Stimulated activated CD8-positive, alpha-beta memory T cell treated with anti-CD3 and anti-CD28 coated beads, Interleukin-4, amount 100 ng/mL, for 24 hours (primary cell): ENCODE results near the gene FHIT.

Source experiments
- DNase-seq: peaks from one replicate; pipeline ENCODE4 v3.0.0-alpha.2; 2020; ENCODE audit warnings: low read depth

FHIT gene

GRCh38 chr3:59764171-59764570, 1487.1 kb downstream of the FHIT start:
- DNase-seq, result no peak

DNA sequence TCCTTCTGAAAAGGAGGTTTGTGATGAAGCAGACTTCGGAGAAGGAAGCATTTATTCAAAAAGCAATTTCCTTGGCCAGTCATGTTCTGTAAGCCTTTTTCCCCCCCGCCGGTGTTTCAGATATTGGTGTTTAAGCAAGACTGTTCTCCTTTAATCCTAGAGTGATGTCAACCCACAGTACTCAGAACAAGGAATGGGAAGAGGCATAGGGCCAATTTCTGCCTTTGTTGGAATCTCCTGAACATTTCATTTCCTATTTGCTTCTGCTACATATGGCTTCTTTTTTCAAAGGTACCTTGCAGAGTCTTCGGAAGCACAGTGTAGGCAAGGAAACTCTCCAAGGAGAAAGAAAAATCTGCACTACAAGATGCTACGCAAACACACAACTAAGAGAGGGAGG, 1488.3 kb downstream of the FHIT start:
- DNase-seq, result no peak

DNA sequence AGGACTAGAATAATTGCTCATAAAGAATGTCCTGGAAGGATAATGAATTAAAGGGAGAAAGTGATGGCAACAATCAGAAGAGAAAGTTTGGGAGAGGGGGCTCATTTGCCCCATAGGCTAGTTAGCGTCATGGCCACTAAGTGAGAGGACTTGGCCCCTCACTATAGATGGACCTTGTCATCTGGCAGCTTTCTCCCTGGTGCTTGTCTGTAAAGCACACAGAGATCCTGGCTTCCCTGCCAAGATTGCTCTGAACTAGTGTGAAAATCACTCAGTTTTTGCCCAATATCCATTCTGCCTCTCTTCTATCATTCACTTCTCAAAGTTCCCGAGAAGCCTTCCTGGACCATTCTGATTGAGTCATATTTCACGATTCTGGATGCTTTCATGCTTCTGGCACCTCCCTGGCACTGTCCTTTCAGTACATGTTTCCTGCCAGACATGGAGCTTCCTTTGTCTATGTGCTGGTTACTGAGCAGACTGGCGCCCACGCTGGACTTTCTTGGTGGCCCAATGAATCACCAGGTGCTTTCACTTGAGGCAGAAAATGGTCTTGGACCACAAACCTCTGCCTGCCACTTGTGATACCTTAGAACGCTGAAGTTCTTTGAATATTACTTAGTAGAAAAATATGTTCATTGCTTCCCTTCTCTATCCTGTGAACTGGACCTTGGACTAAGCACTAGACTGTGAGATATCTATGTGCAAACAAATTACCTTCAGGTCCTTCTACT, 1491.8 kb downstream of the FHIT start:
- peak; percentile 34 for DNase-seq

GRCh38 chr3:59758672-59759071, 1492.6 kb downstream of the FHIT start:
- no peak for DNase-seq

DNA sequence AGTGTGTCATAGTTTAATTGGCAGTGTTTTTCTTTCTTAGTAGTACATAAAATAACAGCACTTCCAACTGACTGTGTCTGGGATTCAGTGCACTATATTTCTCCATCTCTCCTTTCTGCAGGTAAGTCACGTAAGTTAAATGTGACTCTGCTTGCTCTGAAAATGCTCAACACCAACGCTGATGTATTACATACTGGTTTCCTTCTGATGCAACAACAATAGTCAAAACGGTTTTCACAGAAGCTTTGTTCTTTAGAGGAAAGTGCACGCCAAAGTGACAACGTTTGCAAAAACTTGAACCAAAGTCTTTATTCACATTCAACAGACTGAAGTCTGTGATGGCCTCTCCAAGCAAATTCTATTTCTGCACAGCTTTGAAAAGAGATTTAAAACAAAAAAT, 1494.3 kb downstream of the FHIT start:
- no peak for DNase-seq

DNA sequence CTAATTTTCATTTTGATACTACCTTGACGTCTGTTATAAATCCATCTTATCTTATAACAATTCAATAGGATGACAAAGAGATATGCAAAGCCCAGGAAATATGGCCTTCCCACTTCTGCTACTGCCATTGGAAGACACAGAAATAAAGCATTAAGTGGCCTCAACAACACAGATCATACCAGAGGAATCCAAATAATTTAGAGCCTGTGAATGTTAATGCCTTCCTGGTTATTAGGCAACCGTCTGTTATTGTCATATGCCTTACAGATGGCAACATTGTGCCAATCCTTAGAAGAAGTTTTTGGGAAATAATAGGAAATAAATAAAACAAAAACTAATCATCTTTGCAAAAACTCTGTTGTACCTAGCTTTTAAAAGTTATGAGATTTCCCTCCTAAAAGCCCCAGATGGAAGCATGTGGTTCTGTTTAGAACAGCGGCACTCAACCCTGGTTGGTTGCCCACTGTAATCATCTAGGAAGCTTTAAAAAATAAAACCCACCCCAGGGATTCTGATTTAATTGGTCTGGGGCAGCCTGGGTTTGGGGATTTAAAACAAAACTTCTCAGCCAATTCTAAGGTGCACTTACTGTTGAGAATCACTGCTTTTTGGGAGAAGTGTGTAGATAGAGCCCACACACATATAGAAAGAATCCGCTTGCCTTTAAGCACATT, 1496.7 kb downstream of the FHIT start:
- no peak for DNase-seq

GRCh38 chr3:59753808-59754450, 1497.3 kb downstream of the FHIT start:
- no peak for DNase-seq

- DNase-seq, result no peak
These were observed 1498.3 kb downstream of the FHIT start for GRCh38 chr3:59752925-59753324.

DNA sequence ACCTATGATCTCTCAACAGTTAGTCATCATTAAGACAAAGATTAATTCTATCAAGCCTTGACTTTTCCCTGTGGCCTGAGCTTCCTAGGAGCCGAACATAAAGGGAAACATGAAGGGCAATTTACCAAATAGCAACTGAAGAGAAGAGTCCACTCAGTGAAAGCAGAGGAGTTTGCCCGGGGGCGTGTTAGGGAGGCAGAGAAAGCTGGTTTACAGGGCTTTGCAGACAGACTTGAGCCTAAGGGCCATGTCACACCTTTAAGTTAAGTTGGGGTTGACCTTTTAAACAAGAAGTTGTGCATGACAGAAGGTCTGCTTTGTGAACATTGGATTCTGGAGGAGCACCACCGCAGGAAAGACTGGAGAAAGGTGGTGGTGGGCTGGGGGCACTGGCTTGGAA, 1499.6 kb downstream of the FHIT start:
- DNase-seq, result no peak

- no peak for DNase-seq
These were observed 1500.9 kb downstream of the FHIT start for GRCh38 chr3:59750391-59750790.

DNA sequence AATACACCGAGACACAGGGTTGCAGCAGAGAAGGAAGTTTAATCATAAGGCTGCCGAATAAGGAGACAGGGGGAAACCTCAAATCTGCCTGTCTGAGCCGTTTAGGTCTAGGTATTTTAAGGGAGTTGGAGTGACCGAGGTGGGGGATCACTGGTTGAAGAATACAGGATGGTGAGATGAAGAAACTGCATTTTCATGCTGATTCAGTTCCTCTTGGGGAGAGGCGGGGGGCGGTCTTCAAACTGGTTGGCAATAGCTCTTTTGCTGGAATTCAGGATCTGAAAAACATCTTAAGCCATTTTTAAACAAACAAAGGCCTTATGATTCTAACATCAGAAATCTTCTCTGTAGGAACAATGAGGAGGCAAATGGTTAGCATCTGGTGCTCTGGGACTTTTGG, 1502.0 kb downstream of the FHIT start:
- no peak for DNase-seq

- no peak for DNase-seq
These were observed 1504.7 kb downstream of the FHIT start for GRCh38 chr3:59746585-59746984.

GRCh38 chr3:59737241-59737640, 1514.0 kb downstream of the FHIT start:
- no peak for DNase-seq

DNA sequence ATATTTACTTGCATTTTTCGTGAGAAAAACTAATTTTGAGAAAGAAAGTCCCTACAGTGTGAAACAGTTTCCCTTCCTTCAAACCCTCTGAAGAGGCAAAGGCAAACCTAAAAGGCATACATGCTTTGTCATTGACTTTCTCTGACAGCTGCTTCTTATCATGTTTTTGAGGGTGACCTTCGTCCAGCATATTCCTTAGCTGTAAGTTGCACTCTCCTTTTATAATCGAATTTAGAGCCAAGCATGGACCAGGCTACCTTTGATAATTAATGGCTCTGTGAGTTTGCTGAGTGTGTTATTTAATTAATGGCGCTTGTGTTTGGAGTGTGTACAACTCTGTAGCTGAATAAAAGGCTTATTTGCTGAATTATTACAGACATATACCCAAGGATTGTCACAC, 1517.2 kb downstream of the FHIT start:
- DNase-seq, result no peak

DNA sequence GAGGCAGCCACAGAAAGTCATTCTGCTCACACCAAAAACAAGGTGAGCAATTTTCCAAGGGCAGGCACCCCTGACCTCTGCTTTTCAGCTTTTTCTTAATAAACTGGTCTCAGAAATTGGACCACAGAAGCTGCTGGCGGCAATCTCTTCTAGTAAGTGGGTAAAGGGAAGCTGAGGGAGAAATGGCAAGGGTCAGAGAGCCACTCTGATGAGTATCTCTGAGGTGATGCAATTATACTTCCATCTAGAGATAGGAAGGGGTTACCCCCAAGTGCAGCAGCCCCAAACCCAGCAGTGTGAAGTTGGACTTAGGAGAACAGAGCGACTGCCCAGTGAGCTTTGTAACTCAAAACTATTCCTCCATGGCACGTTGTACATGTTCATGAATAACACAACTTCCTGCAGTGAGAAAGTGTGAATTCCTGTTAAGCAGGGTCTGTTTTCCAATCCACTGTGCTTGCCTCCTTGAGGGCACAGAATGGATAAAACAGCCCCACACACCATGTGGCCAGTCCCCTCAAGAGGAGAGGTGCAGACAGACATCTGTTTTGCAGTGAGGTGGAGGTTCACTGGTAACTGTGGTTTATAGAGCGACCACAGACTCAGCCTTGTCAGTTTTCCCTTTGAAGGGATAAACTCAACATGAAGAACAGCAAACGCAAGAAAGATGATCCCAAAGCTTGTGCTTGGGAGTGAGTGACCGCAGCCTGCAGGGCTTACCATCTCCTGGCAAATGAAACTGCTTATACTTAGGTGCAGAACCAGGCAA, 1518.0 kb downstream of the FHIT start:
- DNase-seq, result no peak

DNA sequence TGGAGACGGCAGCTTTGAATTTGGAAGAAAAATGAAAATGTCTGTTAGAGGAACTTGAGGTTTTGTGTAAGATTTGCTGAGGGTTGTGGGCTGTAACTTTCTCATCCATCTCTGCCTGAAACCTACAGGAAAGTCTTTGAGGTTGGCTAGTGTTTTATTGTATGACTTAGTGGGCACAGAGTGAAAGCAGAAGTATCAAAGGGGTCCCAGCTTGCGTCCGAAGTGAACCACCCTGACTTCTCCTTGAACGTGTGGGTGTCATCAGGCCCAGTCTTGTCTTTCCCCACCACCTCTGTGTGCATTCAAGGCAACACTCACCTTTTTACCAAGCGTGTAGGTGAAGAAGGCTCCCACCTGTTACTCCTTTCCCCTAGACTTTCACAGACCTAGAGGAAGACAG, 1519.3 kb downstream of the FHIT start:
- DNase-seq, result no peak

GRCh38 chr3:59730591-59730990, 1520.7 kb downstream of the FHIT start:
- no peak for DNase-seq

DNA sequence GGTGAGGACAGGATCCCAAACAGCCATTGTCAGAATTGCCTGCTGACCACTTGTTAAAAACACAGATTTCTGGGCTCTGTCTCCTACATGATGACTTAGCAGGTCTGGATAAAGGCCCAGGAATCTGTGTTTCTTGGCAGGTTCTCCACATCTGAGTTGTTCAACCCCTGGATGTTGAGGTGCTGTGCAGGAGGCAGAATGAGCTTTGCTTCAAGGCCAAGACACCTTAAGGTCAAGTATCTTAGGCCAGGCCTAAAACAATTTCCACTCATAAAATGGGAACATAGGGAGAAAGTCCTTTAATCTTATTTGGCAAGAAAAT, 1522.7 kb downstream of the FHIT start:
- no peak for DNase-seq

GRCh38 chr3:59727902-59728586, 1523.2 kb downstream of the FHIT start:
- DNase-seq, result no peak

DNA sequence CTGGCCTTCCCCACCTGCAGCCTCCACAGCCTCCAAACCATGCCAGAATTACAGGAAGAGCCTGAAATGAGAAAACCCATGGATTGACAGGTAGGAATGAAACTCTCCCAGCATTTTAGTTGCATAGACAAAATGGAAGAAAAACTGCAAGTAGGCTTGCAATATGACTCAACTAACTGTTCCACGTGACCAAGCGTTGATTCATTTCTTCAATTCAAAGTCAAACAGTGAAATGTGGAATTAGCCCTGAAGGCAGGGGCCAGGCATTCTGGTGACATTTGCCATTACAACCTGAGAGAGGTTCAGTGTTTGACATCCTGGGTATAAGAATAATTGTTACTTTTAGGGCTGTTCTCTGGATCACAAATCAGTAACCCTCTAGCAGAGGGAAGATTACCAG, 1525.0 kb downstream of the FHIT start:
- DNase-seq, result no peak

DNA sequence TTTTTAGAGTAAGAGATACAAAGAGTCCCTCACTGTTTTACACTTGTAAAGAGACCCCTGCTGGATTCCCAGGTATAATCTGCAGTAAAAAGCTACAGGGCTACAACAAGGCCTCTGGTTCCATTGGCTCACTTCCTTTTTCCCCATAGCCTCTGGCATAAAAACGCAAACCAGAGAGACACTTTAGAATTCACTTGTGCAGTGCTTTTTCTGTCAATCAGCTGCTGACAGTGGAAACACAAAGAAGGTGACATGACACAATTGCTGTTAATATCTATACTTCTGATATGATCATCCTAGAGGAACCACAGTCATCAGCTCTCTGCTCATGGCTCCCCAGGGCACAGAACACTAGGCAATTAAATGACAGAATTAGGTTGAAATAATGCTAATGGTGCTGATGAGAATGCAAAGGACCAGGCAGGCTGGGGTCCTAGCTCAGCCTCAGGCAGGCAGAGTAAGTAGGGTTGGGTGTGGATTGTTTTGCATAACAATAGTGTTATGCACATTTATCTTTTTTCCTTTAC, 1533.5 kb downstream of the FHIT start:
- DNase-seq, result no peak

GRCh38 chr3:59714066-59714465, 1537.2 kb downstream of the FHIT start:
- no peak for DNase-seq
